HEK293 (cell line): Measurements from ENCODE around the gene IGF1R.

Source experiments
- SP2 ChIP-seq: fragments of 450-650 bp; formaldehyde crosslinking; IDR thresholded peaks from 2 replicates; pipeline ENCODE4 v1.5.1; 2016; ENCODE audit warnings: missing biosample characterization, missing genetic modification characterization
- ZBTB1 ChIP-seq: fragments of 450-650 bp; formaldehyde crosslinking; IDR thresholded peaks from 2 replicates; pipeline ENCODE4 v1.5.1; 2016; ENCODE audit warnings: missing biosample characterization, missing genetic modification characterization
- ZNF19 ChIP-seq: fragments of 450-650 bp; formaldehyde crosslinking; IDR thresholded peaks from 2 replicates; pipeline ENCODE4; 2016; ENCODE audit warnings: missing biosample characterization, missing genetic modification characterization, low read depth
- ZNF501 ChIP-seq: fragments of 450-650 bp; formaldehyde crosslinking; IDR thresholded peaks from 2 replicates; pipeline ENCODE4 v1.5.1; 2016; ENCODE audit warnings: missing biosample characterization, missing genetic modification characterization
- ZNF747 ChIP-seq: fragments of 450-650 bp; formaldehyde crosslinking; IDR thresholded peaks from 2 replicates; pipeline ENCODE4 v1.5.1; 2016; ENCODE audit warnings: missing biosample characterization, missing genetic modification characterization
- ZNF792 ChIP-seq: fragments of 450-650 bp; formaldehyde crosslinking; IDR thresholded peaks from 2 replicates; pipeline ENCODE4 v1.5.1; 2016; ENCODE audit warnings: missing biosample characterization, missing genetic modification characterization
- TF ChIP-seq, protein P1 (sequence below): fragments of 450-650 bp; formaldehyde crosslinking; IDR thresholded peaks from 2 replicates; pipeline ENCODE4 v1.5.1; 2016; ENCODE audit warnings: missing biosample characterization, missing genetic modification characterization
- TF ChIP-seq, protein P2 (sequence below): fragments of 450-650 bp; formaldehyde crosslinking; IDR thresholded peaks from 2 replicates; pipeline ENCODE4 v1.5.1; 2016; ENCODE audit warnings: missing biosample characterization, missing genetic modification characterization
- TF ChIP-seq, protein P3 (sequence below): fragments of 450-650 bp; formaldehyde crosslinking; IDR thresholded peaks from 2 replicates; pipeline ENCODE4 v1.5.1; 2016; ENCODE audit warnings: missing biosample characterization, missing genetic modification characterization

- TF ChIP-seq, protein P1, sequence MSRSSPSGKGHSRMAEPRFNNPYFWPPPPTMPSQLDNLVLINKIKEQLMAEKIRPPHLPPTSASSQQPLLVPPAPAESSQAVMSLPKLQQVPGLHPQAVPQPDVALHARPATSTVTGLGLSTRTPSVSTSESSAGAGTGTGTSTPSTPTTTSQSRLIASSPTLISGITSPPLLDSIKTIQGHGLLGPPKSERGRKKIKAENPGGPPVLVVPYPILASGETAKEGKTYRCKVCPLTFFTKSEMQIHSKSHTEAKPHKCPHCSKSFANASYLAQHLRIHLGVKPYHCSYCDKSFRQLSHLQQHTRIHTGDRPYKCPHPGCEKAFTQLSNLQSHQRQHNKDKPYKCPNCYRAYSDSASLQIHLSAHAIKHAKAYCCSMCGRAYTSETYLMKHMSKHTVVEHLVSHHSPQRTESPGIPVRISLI = no peak
- TF ChIP-seq, protein P2, sequence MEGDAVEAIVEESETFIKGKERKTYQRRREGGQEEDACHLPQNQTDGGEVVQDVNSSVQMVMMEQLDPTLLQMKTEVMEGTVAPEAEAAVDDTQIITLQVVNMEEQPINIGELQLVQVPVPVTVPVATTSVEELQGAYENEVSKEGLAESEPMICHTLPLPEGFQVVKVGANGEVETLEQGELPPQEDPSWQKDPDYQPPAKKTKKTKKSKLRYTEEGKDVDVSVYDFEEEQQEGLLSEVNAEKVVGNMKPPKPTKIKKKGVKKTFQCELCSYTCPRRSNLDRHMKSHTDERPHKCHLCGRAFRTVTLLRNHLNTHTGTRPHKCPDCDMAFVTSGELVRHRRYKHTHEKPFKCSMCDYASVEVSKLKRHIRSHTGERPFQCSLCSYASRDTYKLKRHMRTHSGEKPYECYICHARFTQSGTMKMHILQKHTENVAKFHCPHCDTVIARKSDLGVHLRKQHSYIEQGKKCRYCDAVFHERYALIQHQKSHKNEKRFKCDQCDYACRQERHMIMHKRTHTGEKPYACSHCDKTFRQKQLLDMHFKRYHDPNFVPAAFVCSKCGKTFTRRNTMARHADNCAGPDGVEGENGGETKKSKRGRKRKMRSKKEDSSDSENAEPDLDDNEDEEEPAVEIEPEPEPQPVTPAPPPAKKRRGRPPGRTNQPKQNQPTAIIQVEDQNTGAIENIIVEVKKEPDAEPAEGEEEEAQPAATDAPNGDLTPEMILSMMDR = no peak
- no peak for TF ChIP-seq SP2 (tag by site-specific recombination)
- TF ChIP-seq, protein P3, sequence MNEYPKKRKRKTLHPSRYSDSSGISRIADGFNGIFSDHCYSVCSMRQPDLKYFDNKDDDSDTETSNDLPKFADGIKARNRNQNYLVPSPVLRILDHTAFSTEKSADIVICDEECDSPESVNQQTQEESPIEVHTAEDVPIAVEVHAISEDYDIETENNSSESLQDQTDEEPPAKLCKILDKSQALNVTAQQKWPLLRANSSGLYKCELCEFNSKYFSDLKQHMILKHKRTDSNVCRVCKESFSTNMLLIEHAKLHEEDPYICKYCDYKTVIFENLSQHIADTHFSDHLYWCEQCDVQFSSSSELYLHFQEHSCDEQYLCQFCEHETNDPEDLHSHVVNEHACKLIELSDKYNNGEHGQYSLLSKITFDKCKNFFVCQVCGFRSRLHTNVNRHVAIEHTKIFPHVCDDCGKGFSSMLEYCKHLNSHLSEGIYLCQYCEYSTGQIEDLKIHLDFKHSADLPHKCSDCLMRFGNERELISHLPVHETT = no peak
- TF ChIP-seq ZBTB1 (tag by site-specific recombination) = no peak
- TF ChIP-seq ZNF19 (tag by site-specific recombination) = no peak
- no peak for TF ChIP-seq ZNF747 (tag by site-specific recombination)
- no peak for TF ChIP-seq ZNF792
- no peak for TF ChIP-seq ZNF501 (tag by site-specific recombination)
Measured at GRCh38 chr15:98625614-98626013, 22.7 kb upstream of the IGF1R start.
